SK-N-SH treated with all-trans-retinoic acid at 6 μM for 48 hours (cell line): ENCODE data around the gene KEAP1.

Experiments used
- BACH2 ChIP-seq: fragments of 250-450 bp; sonication (Bioruptor Pico); IDR thresholded peaks from 2 replicates; pipeline ENCODE4 v1.9.0; 2021; ENCODE audit warnings: mild to moderate bottlenecking, borderline replicate concordance
- CREB5 ChIP-seq: fragments of 250-450 bp; sonication (Bioruptor Pico); IDR thresholded peaks from 2 replicates; pipeline ENCODE4 v1.5.1; 2020; ENCODE audit warnings: low read depth, mild to moderate bottlenecking, moderate library complexity
- GLIS3 ChIP-seq: fragments of 250-450 bp; sonication (Bioruptor Pico); IDR thresholded peaks from 2 replicates; pipeline ENCODE4 v1.5.0; 2020; ENCODE audit warnings: mild to moderate bottlenecking, moderate library complexity
- ISL1 ChIP-seq: fragments of 250-450 bp; sonication (Bioruptor Pico); IDR thresholded peaks from 2 replicates; pipeline ENCODE4 v2.1.2; 2022; ENCODE audit warnings: mild to moderate bottlenecking, moderate library complexity
- PATZ1 ChIP-seq: fragments of 250-450 bp; sonication (Bioruptor Pico); IDR thresholded peaks from 2 replicates; pipeline ENCODE4 v1.8.0; 2020; ENCODE audit warnings: mild to moderate bottlenecking, moderate library complexity, borderline replicate concordance
- PPARA ChIP-seq: fragments of 250-450 bp; sonication (Bioruptor Pico); IDR thresholded peaks from 2 replicates; pipeline ENCODE4 v1.5.0; 2020; ENCODE audit warnings: mild to moderate bottlenecking, borderline replicate concordance
- RARB ChIP-seq: fragments of 250-450 bp; sonication (Bioruptor Pico); IDR thresholded peaks from 2 replicates; pipeline ENCODE4 v1.8.0; 2021; ENCODE audit warnings: mild to moderate bottlenecking, moderate library complexity
- TCF4 ChIP-seq: fragments of 250-450 bp; sonication (Bioruptor Pico); IDR thresholded peaks from 2 replicates; pipeline ENCODE4 v1.8.0; 2021; ENCODE audit warnings: mild to moderate bottlenecking, moderate library complexity, borderline replicate concordance
- TSHZ2 ChIP-seq: fragments of 250-450 bp; sonication (Bioruptor Pico); IDR thresholded peaks from 2 replicates; pipeline ENCODE4 v1.5.0; 2020; ENCODE audit warnings: mild to moderate bottlenecking, moderate library complexity
- ZC3H10 ChIP-seq: fragments of 250-450 bp; sonication (Bioruptor Pico); IDR thresholded peaks from 2 replicates; pipeline ENCODE4 v1.5.1; 2021; ENCODE audit warnings: mild to moderate bottlenecking, moderate library complexity
- ZFP3 ChIP-seq: fragments of 250-450 bp; sonication (Bioruptor Pico); IDR thresholded peaks from 2 replicates; pipeline ENCODE4 v1.5.0; 2020; ENCODE audit warnings: mild to moderate bottlenecking, moderate library complexity
- ZFP30 ChIP-seq: fragments of 450-650 bp; formaldehyde crosslinking; IDR thresholded peaks from 2 replicates; pipeline ENCODE4 v1.5.0; 2022; ENCODE audit warnings: mild to moderate bottlenecking, moderate library complexity
- ZNF8 ChIP-seq: fragments of 450-650 bp; formaldehyde crosslinking; IDR thresholded peaks from 2 replicates; pipeline ENCODE4 v1.5.0; 2020; ENCODE audit warnings: mild to moderate bottlenecking, moderate library complexity
- TF ChIP-seq, protein P1 (sequence below): fragments of 250-450 bp; sonication (Bioruptor Pico); IDR thresholded peaks from 2 replicates; pipeline ENCODE4 v1.8.0; 2021; ENCODE audit warnings: low read depth, mild to moderate bottlenecking, moderate library complexity, borderline replicate concordance

GRCh38 chr19:10449037-10449436 is 54.1 kb downstream of the KEAP1 start:
- no peak for TF ChIP-seq ZFP30 (CRISPR knock-in tag)
- no peak for TF ChIP-seq BACH2 (CRISPR knock-in tag)
- TF ChIP-seq PPARA (CRISPR knock-in tag): no peak
- no peak for TF ChIP-seq CREB5 (CRISPR knock-in tag)
- TF ChIP-seq TSHZ2 (CRISPR knock-in tag): no peak
- TF ChIP-seq GLIS3 (CRISPR knock-in tag): no peak
- TF ChIP-seq PATZ1 (CRISPR knock-in tag): no peak
- TF ChIP-seq, protein P1, sequence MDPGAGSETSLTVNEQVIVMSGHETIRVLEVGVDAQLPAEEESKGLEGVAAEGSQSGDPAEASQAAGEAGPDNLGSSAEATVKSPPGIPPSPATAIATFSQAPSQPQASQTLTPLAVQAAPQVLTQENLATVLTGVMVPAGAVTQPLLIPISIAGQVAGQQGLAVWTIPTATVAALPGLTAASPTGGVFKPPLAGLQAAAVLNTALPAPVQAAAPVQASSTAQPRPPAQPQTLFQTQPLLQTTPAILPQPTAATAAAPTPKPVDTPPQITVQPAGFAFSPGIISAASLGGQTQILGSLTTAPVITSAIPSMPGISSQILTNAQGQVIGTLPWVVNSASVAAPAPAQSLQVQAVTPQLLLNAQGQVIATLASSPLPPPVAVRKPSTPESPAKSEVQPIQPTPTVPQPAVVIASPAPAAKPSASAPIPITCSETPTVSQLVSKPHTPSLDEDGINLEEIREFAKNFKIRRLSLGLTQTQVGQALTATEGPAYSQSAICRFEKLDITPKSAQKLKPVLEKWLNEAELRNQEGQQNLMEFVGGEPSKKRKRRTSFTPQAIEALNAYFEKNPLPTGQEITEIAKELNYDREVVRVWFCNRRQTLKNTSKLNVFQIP (CRISPR knock-in tag): no peak
- TF ChIP-seq ISL1 (CRISPR knock-in tag): no peak
- TF ChIP-seq TCF4: no peak
- TF ChIP-seq ZC3H10: no peak
- TF ChIP-seq ZFP3 (CRISPR knock-in tag): no peak
- no peak for TF ChIP-seq ZNF8 (CRISPR knock-in tag)
- no peak for TF ChIP-seq RARB (CRISPR knock-in tag)
